Measurements from ENCODE around the gene C19orf85. TPM values are rescaled to one million over a fixed set of nuclear protein-coding genes. Genes with fewer than 3 reads are reported as not detected.

C19orf85 gene
- total RNA-seq, 1 experiment from 2014 or later: 0.74 TPM

DNA sequence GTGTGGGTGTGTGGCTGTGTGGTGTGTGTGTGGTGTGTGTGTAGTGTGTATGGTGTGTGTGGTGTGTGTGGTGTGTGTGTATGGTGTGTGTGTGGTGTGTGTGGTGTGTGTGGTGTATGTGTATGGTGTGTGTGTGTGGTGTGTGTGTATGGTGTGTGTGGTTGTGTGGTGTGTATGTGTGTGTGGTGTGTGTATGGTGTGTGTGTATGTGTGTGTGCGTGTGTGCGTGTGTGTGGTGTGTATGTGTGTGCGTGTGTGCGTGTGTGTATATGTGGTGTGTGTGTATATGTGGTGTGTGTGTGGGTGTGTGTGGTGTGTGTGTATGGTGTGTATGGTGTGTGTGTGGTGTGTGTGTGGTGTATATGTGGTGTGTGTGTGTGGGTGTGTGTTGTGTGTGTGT, 29.5 kb downstream of the C19orf85 start:
- Histone ChIP-seq H3K36me3 (ENCODE audit: low read depth) (no peaks in the 10 kb centered on the region), H4K20me1 (ENCODE audit: insufficient read depth) (no peaks in the 10 kb centered on the region; the same call in 1 of the 2 replicates), H3K4me3 (no peak overlapping the region), H3K27me3 (ENCODE audit: insufficient read depth, low read depth) (peaks cover 13% of the 10 kb centered on the region), H2AFZ (no peak overlapping the region), H3K9me3 (ENCODE audit: insufficient read depth, low read depth) (no peaks in the 10 kb centered on the region), H3K79me2 (ENCODE audit: low read depth) (no peaks in the 10 kb centered on the region), H3K4me1 (replicated peaks; ENCODE audit: insufficient read depth) (no peaks in the 10 kb centered on the region), H3K4me2 (no peak overlapping the region), H3K27ac (no peak overlapping the region), H3F3A (ENCODE audit: insufficient read depth, low read depth) (peaks cover 23% of the 10 kb centered on the region), H3K9me2 (ENCODE audit: insufficient read depth) (no peaks in the 10 kb centered on the region)
- ChIA-PET POLR2A (ENCODE audit: unreplicated experiment) (no interaction called here), CTCF (no interaction called here)
- TF ChIP-seq CTCF (conservative IDR thresholded peaks at IDR 0.05): no peak
- no peak for TF ChIP-seq EZH2 (IDR thresholded peaks at IDR 0.05; ENCODE audit: low read depth)
- intact Hi-C loops (cut with micrococcal nuclease; ENCODE audit: unreplicated experiment): no loop called here
- no TSS peak for BruUV-seq (replicated peaks)
- no peak for DNase-seq

GRCh38 chr19:55434356-55434919, 30.1 kb downstream of the C19orf85 start:
- H3K27me3 ChIP-seq (ENCODE audit: insufficient read depth, low read depth): peaks cover 19% of the 10 kb centered on the region
- DNase-seq: no peak
- peaks cover 20% of the 10 kb centered on the region; the same call in 1 of the 2 replicates for H3F3A ChIP-seq (ENCODE audit: insufficient read depth, low read depth)
- H3K79me2 ChIP-seq (ENCODE audit: low read depth): no peaks in the 10 kb centered on the region
- no peaks in the 10 kb centered on the region for H4K20me1 ChIP-seq (ENCODE audit: insufficient read depth)
- no peaks in the 10 kb centered on the region for H3K9me3 ChIP-seq (ENCODE audit: insufficient read depth, low read depth)
- no TSS peak for BruUV-seq (replicated peaks)
- H3K27ac ChIP-seq: no peak overlapping the region
- no peaks in the 10 kb centered on the region for H3K4me1 ChIP-seq (replicated peaks; ENCODE audit: insufficient read depth)
- no peaks in the 10 kb centered on the region for H3K36me3 ChIP-seq (ENCODE audit: low read depth)
- H2AFZ ChIP-seq: no peak overlapping the region
- H3K4me2 ChIP-seq: no peak overlapping the region
- intact Hi-C loops (cut with micrococcal nuclease; ENCODE audit: unreplicated experiment): no loop called here
- H3K9me2 ChIP-seq (ENCODE audit: insufficient read depth): no peaks in the 10 kb centered on the region
- no peak overlapping the region for H3K4me3 ChIP-seq
- ChIA-PET POLR2A (ENCODE audit: unreplicated experiment) (no interaction called here), CTCF (no interaction called here)
- TF ChIP-seq EZH2 (IDR thresholded peaks at IDR 0.05; ENCODE audit: low read depth) (no peak), CTCF (conservative IDR thresholded peaks at IDR 0.05) (no peak)

DNA sequence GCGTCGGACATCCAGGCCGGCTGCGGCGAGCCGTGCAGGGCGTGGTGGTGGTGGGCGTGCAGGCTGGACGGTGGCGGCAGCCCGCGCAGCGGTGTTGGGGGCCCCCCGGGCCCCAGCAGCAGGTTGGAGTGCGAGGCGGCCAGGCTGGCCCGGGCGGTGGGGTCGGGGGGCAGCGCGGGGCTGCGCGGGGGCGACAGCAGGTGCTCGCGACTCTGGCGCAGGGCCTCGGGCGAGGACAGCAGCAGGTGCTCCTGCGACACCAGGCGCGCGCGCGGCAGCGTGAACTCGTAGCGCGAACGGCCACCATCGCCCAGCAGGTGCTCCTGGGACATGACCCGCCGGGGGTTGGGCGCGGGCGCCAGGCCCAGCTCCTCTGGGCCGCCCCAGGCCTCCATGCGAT, 31.3 kb downstream of the C19orf85 start:
- TF ChIP-seq EZH2 (IDR thresholded peaks at IDR 0.05; ENCODE audit: low read depth): no peak
- no peak for TF ChIP-seq CTCF (conservative IDR thresholded peaks at IDR 0.05)
- no peak overlapping the region for H3K4me3 ChIP-seq
- intact Hi-C loops (cut with micrococcal nuclease; ENCODE audit: unreplicated experiment): no loop called here
- H3K4me1 ChIP-seq (replicated peaks; ENCODE audit: insufficient read depth): no peaks in the 10 kb centered on the region
- no peaks in the 10 kb centered on the region for H4K20me1 ChIP-seq (ENCODE audit: insufficient read depth)
- DNase-seq: no peak
- no peak overlapping the region for H3K4me2 ChIP-seq
- H2AFZ ChIP-seq: no peak overlapping the region
- BruUV-seq (replicated peaks): no TSS peak
- H3K9me2 ChIP-seq (ENCODE audit: insufficient read depth): no peaks in the 10 kb centered on the region
- CTCF ChIA-PET: no interaction called here
- H3K9me3 ChIP-seq (ENCODE audit: insufficient read depth, low read depth): no peaks in the 10 kb centered on the region
- H3K79me2 ChIP-seq (ENCODE audit: low read depth): no peaks in the 10 kb centered on the region
- peaks cover 18% of the 10 kb centered on the region; the same call in 1 of the 2 replicates for H3F3A ChIP-seq (ENCODE audit: insufficient read depth, low read depth)
- POLR2A ChIA-PET (ENCODE audit: unreplicated experiment): no interaction called here
- no peak overlapping the region for H3K27ac ChIP-seq
- H3K27me3 ChIP-seq (ENCODE audit: insufficient read depth, low read depth): peaks cover 29% of the 10 kb centered on the region
- H3K36me3 ChIP-seq (ENCODE audit: low read depth): no peaks in the 10 kb centered on the region

All from PC-9 (cell line).